Mesodermal cell (in vitro differentiated cells): Measurements from ENCODE around the gene APOL5.
"Not testable (repeated sequence)": the region's sequence is repeated elsewhere in the genome, so short reads cannot be mapped to it uniquely, and the experiment has no call there.

Experiments used
- H3K27ac ChIP-seq: 2 replicates; pipeline ENCODE4 v1.7.0; 2013; ENCODE audit warnings: mild to moderate bottlenecking, low read depth, low read length, moderate library complexity; ENCODE audit not compliant: severe bottlenecking
- H3K36me3 ChIP-seq: 2 replicates; pipeline ENCODE4 v1.7.1; 2013; ENCODE audit warnings: mild to moderate bottlenecking, low read length, moderate library complexity; ENCODE audit not compliant: control insufficient read depth, insufficient read depth
- H3K4me1 ChIP-seq: one replicate; pipeline ENCODE4 v1.7.1; 2013; ENCODE audit warnings: mild to moderate bottlenecking, low read length; ENCODE audit not compliant: insufficient read depth, control insufficient read depth, poor library complexity, severe bottlenecking
- H3K4me3 ChIP-seq: 2 replicates; pipeline ENCODE4 v1.7.0; 2013; ENCODE audit warnings: low read length, control low read depth, mild to moderate bottlenecking; ENCODE audit not compliant: insufficient read depth, poor library complexity, severe bottlenecking; ENCODE audit errors: extremely low read depth
- H3K9me3 ChIP-seq: 2 replicates; pipeline ENCODE4 v1.7.1; 2013; ENCODE audit warnings: mild to moderate bottlenecking, low read length, moderate library complexity; ENCODE audit not compliant: control insufficient read depth
- WGBS, 2 experiments: methylation state at CpG; one replicate each; pipeline ENCODE4 v1.1.5; 2013; ENCODE audit warnings: missing lambda C conversion rate in 2 of 2; ENCODE audit not compliant: insufficient coverage in 2 of 2; 5-methylcytosine and 5-hydroxymethylcytosine counted together

APOL5 gene

GRCh38 chr22:35732116-35732515 is 14.4 kb downstream of the APOL5 start:
- 92 to 97% methylated on average over 7 to 9 of the region's 9 CpGs for WGBS, 2 experiments
- H3K4me1 ChIP-seq: no peaks in the 10 kb centered on the region

GRCh38 chr22:35733036-35733435 is 15.4 kb downstream of the APOL5 start:
- no peak overlapping the region for H3K4me3 ChIP-seq
- peaks cover 22% of the 10 kb centered on the region for H3K36me3 ChIP-seq
- H3K4me1 ChIP-seq: no peaks in the 10 kb centered on the region
- 98% methylated on average over 7 of the region's 10 CpGs for WGBS, 2 experiments
- H3K27ac ChIP-seq: no peak overlapping the region
- no peaks in the 10 kb centered on the region for H3K9me3 ChIP-seq

More at GRCh38 chr22:35732116-35732515, 14.4 kb downstream of the APOL5 start:
- Histone ChIP-seq H3K36me3 (peaks cover 13% of the 10 kb centered on the region), H3K27ac (no peak overlapping the region), H3K4me3 (no peak overlapping the region), H3K9me3 (no peaks in the 10 kb centered on the region)

DNA sequence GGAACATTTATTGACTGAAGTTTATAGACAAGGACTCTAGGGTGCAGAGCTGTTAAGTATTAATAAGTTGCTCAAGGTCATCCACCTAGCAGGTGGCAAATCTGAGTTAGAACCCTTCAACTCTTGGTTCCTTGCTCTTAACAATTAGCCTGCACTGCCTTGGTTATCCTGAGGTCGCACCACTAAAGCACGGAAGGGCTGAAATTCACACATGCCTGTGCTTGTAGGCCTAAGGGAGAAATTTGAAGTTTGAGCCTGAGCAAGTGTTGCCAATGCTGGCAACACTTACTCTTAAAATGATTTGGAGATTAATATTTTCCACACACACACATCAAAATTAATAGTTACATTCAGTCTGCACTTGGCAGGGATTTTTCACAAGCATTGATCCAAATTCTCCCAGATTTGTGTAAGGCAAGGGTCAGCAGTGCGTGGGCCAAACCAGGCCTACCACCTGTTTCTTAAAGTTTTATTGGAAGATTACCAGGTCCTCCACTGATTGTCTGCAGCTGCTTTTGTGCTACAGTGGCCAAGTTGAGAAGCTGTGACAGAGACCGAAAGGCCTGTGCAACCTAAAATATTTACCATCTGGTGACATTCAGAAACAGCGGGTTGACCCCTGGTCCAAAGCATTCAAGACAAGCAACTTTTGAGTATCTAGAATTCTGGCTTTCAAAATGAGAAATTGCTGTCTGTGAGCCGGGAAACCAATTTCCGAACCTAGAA is 16.3 kb downstream of the APOL5 start:
- 92 to 93% methylated on average over 6 to 7 of the region's 7 CpGs for WGBS, 2 experiments
- no peak overlapping the region for H3K27ac ChIP-seq
- H3K36me3 ChIP-seq: peaks cover 31% of the 10 kb centered on the region
- no peaks in the 10 kb centered on the region for H3K4me1 ChIP-seq
- no peak overlapping the region for H3K4me3 ChIP-seq
- no peaks in the 10 kb centered on the region for H3K9me3 ChIP-seq

DNA sequence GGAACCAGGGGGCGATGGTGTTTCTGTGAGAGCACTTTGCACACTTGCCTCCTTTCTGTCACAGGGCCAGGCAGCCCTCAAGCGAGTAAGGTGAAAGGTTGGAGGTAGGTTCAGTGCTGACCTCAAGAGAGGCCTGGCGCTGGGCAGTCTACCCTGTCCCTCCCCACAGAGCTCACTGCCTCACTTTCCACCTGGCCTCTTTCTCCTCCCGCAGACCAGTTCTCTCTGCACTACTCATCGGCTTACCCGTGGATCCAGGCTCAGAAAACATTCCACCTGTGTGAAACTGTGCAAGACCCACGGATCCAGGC is 16.8 kb downstream of the APOL5 start:
- H3K9me3 ChIP-seq: no peaks in the 10 kb centered on the region
- H3K36me3 ChIP-seq: peaks cover 36% of the 10 kb centered on the region
- no peak overlapping the region for H3K4me3 ChIP-seq
- no peak overlapping the region for H3K27ac ChIP-seq
- 43 to 88% methylated on average over 1 to 4 of the region's 7 CpGs for WGBS, 2 experiments
- H3K4me1 ChIP-seq: no peaks in the 10 kb centered on the region

DNA sequence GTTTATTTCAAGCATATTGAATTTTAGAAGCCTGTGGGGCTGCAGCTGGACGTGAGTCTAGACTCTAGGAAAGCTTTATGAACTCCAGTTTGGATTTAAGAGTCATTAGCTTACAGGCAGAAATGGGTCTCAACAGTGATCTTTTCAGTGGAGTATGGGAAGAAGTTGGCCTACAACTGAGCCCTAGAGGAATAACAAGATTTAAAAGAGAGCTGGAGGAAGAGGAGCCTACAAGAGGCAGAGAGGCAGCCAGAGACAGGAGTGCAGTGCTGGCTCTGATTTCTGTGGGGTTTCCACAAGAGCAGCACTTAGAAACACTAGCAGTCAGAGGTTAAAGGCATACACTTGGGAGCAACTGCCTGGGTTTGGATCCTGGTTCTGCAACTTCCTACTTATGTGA is 17.9 kb downstream of the APOL5 start:
- H3K4me1 ChIP-seq: peaks cover 2% of the 10 kb centered on the region
- H3K4me3 ChIP-seq: no peak overlapping the region
- no peaks in the 10 kb centered on the region for H3K9me3 ChIP-seq
- no peak overlapping the region for H3K27ac ChIP-seq
- 100% methylated on average over 1 of the region's 1 CpG; no CpG with 5 or more reads in 1 of the 2 experiments for WGBS, 2 experiments
- H3K36me3 ChIP-seq: peaks cover 47% of the 10 kb centered on the region

- 91 to 98% methylated on average over 3 to 4 of the region's 5 CpGs for WGBS, 2 experiments
These were observed 18.5 kb downstream of the APOL5 start for GRCh38 chr22:35736166-35736565.

GRCh38 chr22:35736701-35737100 is 19.0 kb downstream of the APOL5 start:
- Histone ChIP-seq H3K9me3 (no peaks in the 10 kb centered on the region), H3K27ac (no peak overlapping the region), H3K4me1 (peaks cover 11% of the 10 kb centered on the region), H3K36me3 (peaks cover 57% of the 10 kb centered on the region), H3K4me3 (no peak overlapping the region)
- 96 to 97% methylated on average over 11 to 12 of the region's 12 CpGs for WGBS, 2 experiments

More at GRCh38 chr22:35736166-35736565, 18.5 kb downstream of the APOL5 start:
- Histone ChIP-seq H3K4me3 (no peak overlapping the region), H3K36me3 (peaks cover 53% of the 10 kb centered on the region), H3K27ac (no peak overlapping the region), H3K4me1 (peaks cover 6% of the 10 kb centered on the region), H3K9me3 (no peaks in the 10 kb centered on the region)

DNA sequence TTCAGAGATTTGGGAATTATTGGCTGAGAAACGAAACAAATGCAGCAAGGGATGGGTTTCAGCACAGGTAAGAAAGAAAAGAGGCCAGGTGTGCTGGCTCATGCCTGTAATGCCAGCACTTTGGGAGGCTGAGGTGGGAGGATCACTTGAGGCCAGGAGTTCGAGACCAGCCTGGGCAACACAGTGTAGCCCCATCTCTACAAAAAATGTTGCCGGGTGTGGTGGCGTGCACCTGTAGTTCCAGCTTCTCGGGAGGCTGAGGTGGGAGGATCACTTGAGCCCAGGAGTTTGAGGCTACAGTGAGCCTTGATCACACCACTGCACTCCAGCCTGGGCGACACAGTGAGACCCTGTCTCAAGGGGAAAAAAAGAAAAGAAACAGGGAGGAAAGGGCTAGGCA is 20.2 kb downstream of the APOL5 start:
- H3K9me3 ChIP-seq, H3K27ac ChIP-seq, H3K4me3 ChIP-seq: not testable (repeated sequence)
- 74 to 89% methylated on average over 2 to 3 of the region's 6 CpGs for whole genome bisulfite sequencing, 2 experiments
- peaks cover 23% of the 10 kb centered on the region for H3K4me1 ChIP-seq
- H3K36me3 ChIP-seq: peaks cover 62% of the 10 kb centered on the region

DNA sequence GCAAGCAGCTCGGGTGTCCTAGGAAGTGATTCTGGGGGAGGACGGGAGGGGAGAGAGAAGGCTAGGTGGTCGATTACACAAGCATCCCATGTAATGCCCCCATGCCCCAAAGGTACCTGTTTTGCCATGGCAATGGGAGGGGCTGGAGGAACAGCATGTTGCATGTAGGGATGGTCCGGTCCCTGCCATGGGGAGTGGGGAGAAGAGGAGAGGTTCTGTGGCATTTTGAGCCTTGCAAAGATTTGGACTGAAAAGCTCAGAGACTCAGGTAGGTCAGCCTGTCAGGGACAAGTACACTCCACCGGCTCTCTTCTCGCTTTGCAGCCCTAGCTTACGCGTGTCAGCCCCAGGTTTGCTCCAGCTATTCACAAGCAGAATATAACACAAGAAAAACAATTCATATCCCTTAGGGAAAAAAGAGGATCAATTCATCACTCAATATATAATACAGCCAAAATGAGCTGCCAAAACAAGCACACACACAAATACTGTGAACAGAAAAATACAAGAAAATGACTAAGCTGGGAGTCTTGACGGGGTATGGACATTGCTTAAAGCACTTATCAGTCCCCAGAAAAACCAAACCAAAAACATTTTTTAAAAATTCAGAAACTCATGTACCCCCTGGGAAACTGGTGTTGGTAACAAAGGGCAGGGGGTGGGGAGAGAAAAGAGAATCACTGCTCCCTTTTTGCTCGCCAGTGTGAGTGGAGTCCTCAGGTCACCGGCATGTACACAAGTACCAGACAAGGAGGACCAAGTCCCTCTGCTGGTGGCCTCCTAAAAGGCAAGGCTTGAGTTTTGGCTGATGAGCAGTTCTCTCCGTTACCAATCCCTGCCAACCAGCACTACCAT is 21.6 kb downstream of the APOL5 start:
- Histone ChIP-seq H3K4me1 (peaks cover 37% of the 10 kb centered on the region), H3K9me3 (no peaks in the 10 kb centered on the region), H3K27ac (no peak overlapping the region), H3K4me3 (no peak overlapping the region), H3K36me3 (peaks cover 73% of the 10 kb centered on the region)
- WGBS, 2 experiments: 88 to 97% methylated on average over 7 to 8 of the region's 12 CpGs

GRCh38 chr22:35739931-35740380 is 22.3 kb downstream of the APOL5 start:
- no peak overlapping the region for H3K4me3 ChIP-seq
- WGBS, 2 experiments: 94 to 100% methylated on average over 2 to 3 of the region's 3 CpGs
- H3K9me3 ChIP-seq: no peaks in the 10 kb centered on the region
- H3K36me3 ChIP-seq: peaks cover 76% of the 10 kb centered on the region
- H3K4me1 ChIP-seq: peaks cover 41% of the 10 kb centered on the region
- H3K27ac ChIP-seq: no peak overlapping the region

GRCh38 chr22:35740616-35741015 is 22.9 kb downstream of the APOL5 start:
- Histone ChIP-seq H3K9me3 (no peaks in the 10 kb centered on the region), H3K36me3 (peaks cover 82% of the 10 kb centered on the region), H3K27ac (no peak overlapping the region), H3K4me1 (peaks cover 41% of the 10 kb centered on the region), H3K4me3 (no peak overlapping the region)
- WGBS, 2 experiments: 100% methylated on average over 1 of the region's 1 CpG; no CpG with 5 or more reads in 1 of the 2 experiments
